ENCODE results near the gene RFTN1. TPM values are rescaled to one million over a fixed set of nuclear protein-coding genes. Genes with fewer than 3 reads are reported as not detected.

The RFTN1 gene
- total and polyA plus RNA-seq, 2 donors (not counting 3 experiments of a cell fraction or from before 2014, with no cell fraction given): 40.3 to 43.3 TPM

DNA sequence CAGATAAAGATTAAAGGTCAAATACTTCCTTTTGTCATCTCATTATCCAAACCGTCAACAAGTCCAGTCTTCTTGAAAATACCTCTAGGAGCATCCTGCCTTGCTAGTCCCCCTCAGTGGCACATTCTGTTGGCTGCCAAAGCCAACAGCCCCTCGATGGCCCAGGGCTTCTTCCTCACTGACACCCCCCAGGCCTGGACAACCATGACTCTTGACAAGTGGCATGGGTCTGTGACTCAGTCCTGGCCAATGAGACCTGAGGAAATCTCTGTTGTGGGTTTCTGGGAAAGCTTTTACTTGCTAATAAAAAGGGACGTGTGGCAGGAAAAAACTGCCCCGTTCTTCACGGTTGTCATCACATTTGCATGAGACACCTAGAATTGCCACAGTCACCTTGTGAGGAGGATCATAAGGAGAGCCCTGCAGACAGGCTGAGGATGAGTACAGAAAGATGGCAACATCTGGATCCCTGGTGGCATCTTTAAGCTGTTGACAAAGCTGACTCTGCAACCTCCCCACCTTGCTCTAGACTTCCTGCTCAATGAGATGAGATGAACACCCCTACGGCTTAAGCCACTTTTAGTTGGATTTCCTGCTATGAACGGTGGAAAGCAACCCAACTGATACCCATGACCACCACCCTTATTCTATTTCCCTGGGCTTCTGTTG is 167.0 kb downstream of the RFTN1 start:
- dilution Hi-C loops (cut with MboI; ENCODE audit: extremely low pct_ligation_motif_present, low sequenced_read_pairs): no loop called here
- Histone ChIP-seq H3K4me3 (replicated peaks in 1 of 3; ENCODE audit: insufficient read depth in 1 of 3, low read depth in 1 of 3, low read length in 3 of 3) (no peak overlapping the region), H3K36me3 (ENCODE audit: control insufficient read depth in 2 of 2, extremely low read depth in 1 of 2, insufficient read depth in 2 of 2, low read length in 2 of 2) (peaks cover 0 to 2% of the 10 kb centered on the region in 2 experiments), H3K27me3 (ENCODE audit: control insufficient read depth in 2 of 2, insufficient read depth in 2 of 2, low read length in 2 of 2) (no peaks in the 10 kb centered on the region), H3K9me1 (replicated peaks; ENCODE audit: control insufficient read depth, extremely low read depth, insufficient read depth, low read length) (no peaks in the 10 kb centered on the region), H4K20me1 (replicated peaks; ENCODE audit: control insufficient read depth, extremely low read depth, insufficient read depth, low read length) (no peaks in the 10 kb centered on the region), H3K27ac (ENCODE audit: insufficient read depth, low read depth, low read length) (no peak overlapping the region), H3K79me2 (ENCODE audit: control insufficient read depth, insufficient read depth, low read length) (no peaks in the 10 kb centered on the region), H2AFZ (ENCODE audit: low read depth, low read length) (no peak overlapping the region), H3K9me3 (replicated peaks; ENCODE audit: control insufficient read depth, insufficient read depth, low read length) (no peaks in the 10 kb centered on the region), H3K4me2 (ENCODE audit: insufficient read depth, low read length) (no peak overlapping the region), H3K4me1 (ENCODE audit: control insufficient read depth, extremely low read depth, insufficient read depth, low read length) (peaks cover 8% of the 10 kb centered on the region), H3K9ac (replicated peaks; ENCODE audit: extremely low read depth, insufficient read depth, low read length) (no peak overlapping the region)
- DNase-seq (ENCODE audit: low read depth, low spot score): no peak
- FAIRE-seq: no peak
- ChIA-PET CTCF (no interaction called here), POLR2A (no interaction called here)
- no TSS peak for BruUV-seq (replicated peaks)
- TF ChIP-seq, protein P1, sequence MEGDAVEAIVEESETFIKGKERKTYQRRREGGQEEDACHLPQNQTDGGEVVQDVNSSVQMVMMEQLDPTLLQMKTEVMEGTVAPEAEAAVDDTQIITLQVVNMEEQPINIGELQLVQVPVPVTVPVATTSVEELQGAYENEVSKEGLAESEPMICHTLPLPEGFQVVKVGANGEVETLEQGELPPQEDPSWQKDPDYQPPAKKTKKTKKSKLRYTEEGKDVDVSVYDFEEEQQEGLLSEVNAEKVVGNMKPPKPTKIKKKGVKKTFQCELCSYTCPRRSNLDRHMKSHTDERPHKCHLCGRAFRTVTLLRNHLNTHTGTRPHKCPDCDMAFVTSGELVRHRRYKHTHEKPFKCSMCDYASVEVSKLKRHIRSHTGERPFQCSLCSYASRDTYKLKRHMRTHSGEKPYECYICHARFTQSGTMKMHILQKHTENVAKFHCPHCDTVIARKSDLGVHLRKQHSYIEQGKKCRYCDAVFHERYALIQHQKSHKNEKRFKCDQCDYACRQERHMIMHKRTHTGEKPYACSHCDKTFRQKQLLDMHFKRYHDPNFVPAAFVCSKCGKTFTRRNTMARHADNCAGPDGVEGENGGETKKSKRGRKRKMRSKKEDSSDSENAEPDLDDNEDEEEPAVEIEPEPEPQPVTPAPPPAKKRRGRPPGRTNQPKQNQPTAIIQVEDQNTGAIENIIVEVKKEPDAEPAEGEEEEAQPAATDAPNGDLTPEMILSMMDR (IDR thresholded peaks at IDR 0.05; ENCODE audit: extremely low read depth in 1 of 2, insufficient read depth in 1 of 2, low read depth in 1 of 2, low read length in 2 of 2): no peak
- intact Hi-C loops (cut with micrococcal nuclease): no loop called here

DNA sequence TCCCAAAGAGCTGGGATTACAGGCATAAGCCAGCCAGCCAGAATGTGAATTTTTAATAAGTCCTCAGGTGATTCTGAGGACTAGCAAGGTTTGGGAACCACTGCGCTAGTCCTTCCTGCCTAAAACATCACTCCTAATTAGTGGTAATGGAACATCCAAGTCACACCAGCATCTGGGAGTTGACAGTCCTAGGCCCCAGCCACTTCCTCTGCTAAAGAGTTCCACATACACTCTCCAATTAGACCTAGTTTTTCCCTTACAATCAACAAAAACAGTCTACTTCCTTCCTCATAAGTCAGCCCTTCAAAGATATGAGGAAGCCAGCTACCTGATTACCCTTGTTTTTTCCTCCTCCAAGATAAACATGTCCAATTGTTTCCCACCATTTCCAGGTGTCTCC is 170.4 kb downstream of the RFTN1 start:
- dilution Hi-C loops (cut with MboI; ENCODE audit: extremely low pct_ligation_motif_present, low sequenced_read_pairs): no loop called here
- no TSS peak for BruUV-seq (replicated peaks)
- H3K9me3 ChIP-seq (replicated peaks; ENCODE audit: control insufficient read depth, insufficient read depth, low read length): no peaks in the 10 kb centered on the region
- peaks cover 0 to 2% of the 10 kb centered on the region in 2 experiments for H3K36me3 ChIP-seq (ENCODE audit: control insufficient read depth in 2 of 2, extremely low read depth in 1 of 2, insufficient read depth in 2 of 2, low read length in 2 of 2)
- intact Hi-C loops (cut with micrococcal nuclease): no loop called here
- no peak overlapping the region for H3K4me2 ChIP-seq (ENCODE audit: insufficient read depth, low read length)
- ChIA-PET CTCF (no interaction called here), POLR2A (no interaction called here)
- H4K20me1 ChIP-seq (replicated peaks; ENCODE audit: control insufficient read depth, extremely low read depth, insufficient read depth, low read length): no peaks in the 10 kb centered on the region
- no peak overlapping the region for H3K27ac ChIP-seq (ENCODE audit: insufficient read depth, low read depth, low read length)
- no peak overlapping the region for H3K4me3 ChIP-seq (replicated peaks in 1 of 3; ENCODE audit: insufficient read depth in 1 of 3, low read depth in 1 of 3, low read length in 3 of 3)
- no peaks in the 10 kb centered on the region for H3K27me3 ChIP-seq (ENCODE audit: control insufficient read depth in 2 of 2, insufficient read depth in 2 of 2, low read length in 2 of 2)
- no peak for FAIRE-seq
- no peak overlapping the region for H2AFZ ChIP-seq (ENCODE audit: low read depth, low read length)
- no peaks in the 10 kb centered on the region for H3K79me2 ChIP-seq (ENCODE audit: control insufficient read depth, insufficient read depth, low read length)
- H3K9me1 ChIP-seq (replicated peaks; ENCODE audit: control insufficient read depth, extremely low read depth, insufficient read depth, low read length): no peaks in the 10 kb centered on the region
- H3K9ac ChIP-seq (replicated peaks; ENCODE audit: extremely low read depth, insufficient read depth, low read length): no peak overlapping the region
- TF ChIP-seq GATA2 (IDR thresholded peaks at IDR 0.05; ENCODE audit: insufficient read depth, insufficient read length, low read depth, low read length) (no peak), POLR2AphosphoS5 (IDR thresholded peaks at IDR 0.05; ENCODE audit: insufficient read depth, low read depth, low read length) (no peak), JUN (IDR thresholded peaks at IDR 0.05; ENCODE audit: borderline replicate concordance, insufficient read depth, insufficient read length, low read depth) (no peak), EZH2 (IDR thresholded peaks at IDR 0.05; ENCODE audit: borderline replicate concordance, low read depth, low read length, severe bottlenecking) (no peak), POLR2A (IDR thresholded peaks at IDR 0.05; ENCODE audit: low read depth, low read length) (no peak), MYC (IDR thresholded peaks at IDR 0.05; ENCODE audit: low read depth, low read length) (no peak), FOS (IDR thresholded peaks at IDR 0.05; ENCODE audit: borderline replicate concordance, insufficient read depth, low read length) (no peak)
- TF ChIP-seq, protein P1 (IDR thresholded peaks at IDR 0.05; ENCODE audit: extremely low read depth in 1 of 2, insufficient read depth in 1 of 2, low read depth in 1 of 2, low read length in 2 of 2): no peak
- TF ChIP-seq, protein P2, sequence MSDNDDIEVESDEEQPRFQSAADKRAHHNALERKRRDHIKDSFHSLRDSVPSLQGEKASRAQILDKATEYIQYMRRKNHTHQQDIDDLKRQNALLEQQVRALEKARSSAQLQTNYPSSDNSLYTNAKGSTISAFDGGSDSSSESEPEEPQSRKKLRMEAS (IDR thresholded peaks at IDR 0.05; ENCODE audit: insufficient read depth, insufficient read length): no peak
- DNase-seq (ENCODE audit: low read depth, low spot score): no peak
- no peaks in the 10 kb centered on the region for H3K4me1 ChIP-seq (ENCODE audit: control insufficient read depth, extremely low read depth, insufficient read depth, low read length)
